Fibroblast of peridontal ligament (primary cell): ENCODE measurements around the gene DNAH10.

Experiments used
- DNase-seq: peaks from one replicate; pipeline ENCODE4 v3.0.0-alpha.2; 2010; ENCODE audit errors: extremely low read depth

DNAH10 gene

GRCh38 chr12:123798518-123798917 is 36.4 kb downstream of the DNAH10 start:
- no peak for DNase-seq

GRCh38 chr12:123799227-123799626 is 37.1 kb downstream of the DNAH10 start:
- no peak for DNase-seq

GRCh38 chr12:123801573-123802178 is 39.6 kb downstream of the DNAH10 start:
- peak; percentile 77 for DNase-seq

- DNase-seq, result no peak
Measured at GRCh38 chr12:123805173-123805572, 43.1 kb downstream of the DNAH10 start.

- no peak for DNase-seq
Measured at GRCh38 chr12:123807002-123807401, 44.9 kb downstream of the DNAH10 start.

GRCh38 chr12:123807670-123808069 is 45.6 kb downstream of the DNAH10 start:
- DNase-seq, result peak; percentile 25

- peak; percentile 8 for DNase-seq
Measured at GRCh38 chr12:123808167-123808566, 46.1 kb downstream of the DNAH10 start.

- peak; percentile 68 for DNase-seq
Measured at GRCh38 chr12:123813349-123813748, 51.2 kb downstream of the DNAH10 start.

GRCh38 chr12:123815968-123816367 is 53.9 kb downstream of the DNAH10 start:
- no peak for DNase-seq

GRCh38 chr12:123816896-123817537 is 54.9 kb downstream of the DNAH10 start:
- no peak for DNase-seq

- no peak for DNase-seq
Measured at GRCh38 chr12:123822804-123823203, 60.7 kb downstream of the DNAH10 start.

GRCh38 chr12:123828120-123828519 is 66.0 kb downstream of the DNAH10 start:
- no peak for DNase-seq

GRCh38 chr12:123828854-123829547 is 66.9 kb downstream of the DNAH10 start:
- DNase-seq, result no peak

- no peak for DNase-seq
Measured at GRCh38 chr12:123829561-123829960, 67.5 kb downstream of the DNAH10 start.

GRCh38 chr12:123830675-123831074 is 68.6 kb downstream of the DNAH10 start:
- no peak for DNase-seq

- DNase-seq, result no peak
Measured at GRCh38 chr12:123832052-123832451, 70.0 kb downstream of the DNAH10 start.

GRCh38 chr12:123833830-123834229 is 71.7 kb downstream of the DNAH10 start:
- no peak for DNase-seq

- no peak for DNase-seq
Measured at GRCh38 chr12:123834845-123835244, 72.7 kb downstream of the DNAH10 start.

GRCh38 chr12:123836292-123836691 is 74.2 kb downstream of the DNAH10 start:
- no peak for DNase-seq

GRCh38 chr12:123839826-123840225 is 77.7 kb downstream of the DNAH10 start:
- no peak for DNase-seq

- no peak for DNase-seq
Measured at GRCh38 chr12:123840765-123841425, 78.8 kb downstream of the DNAH10 start.

- DNase-seq, result no peak
Measured at GRCh38 chr12:123843912-123844748, 82.0 kb downstream of the DNAH10 start.
